ENCODE measurements around the gene GNG12.

Gene GNG12

DNA sequence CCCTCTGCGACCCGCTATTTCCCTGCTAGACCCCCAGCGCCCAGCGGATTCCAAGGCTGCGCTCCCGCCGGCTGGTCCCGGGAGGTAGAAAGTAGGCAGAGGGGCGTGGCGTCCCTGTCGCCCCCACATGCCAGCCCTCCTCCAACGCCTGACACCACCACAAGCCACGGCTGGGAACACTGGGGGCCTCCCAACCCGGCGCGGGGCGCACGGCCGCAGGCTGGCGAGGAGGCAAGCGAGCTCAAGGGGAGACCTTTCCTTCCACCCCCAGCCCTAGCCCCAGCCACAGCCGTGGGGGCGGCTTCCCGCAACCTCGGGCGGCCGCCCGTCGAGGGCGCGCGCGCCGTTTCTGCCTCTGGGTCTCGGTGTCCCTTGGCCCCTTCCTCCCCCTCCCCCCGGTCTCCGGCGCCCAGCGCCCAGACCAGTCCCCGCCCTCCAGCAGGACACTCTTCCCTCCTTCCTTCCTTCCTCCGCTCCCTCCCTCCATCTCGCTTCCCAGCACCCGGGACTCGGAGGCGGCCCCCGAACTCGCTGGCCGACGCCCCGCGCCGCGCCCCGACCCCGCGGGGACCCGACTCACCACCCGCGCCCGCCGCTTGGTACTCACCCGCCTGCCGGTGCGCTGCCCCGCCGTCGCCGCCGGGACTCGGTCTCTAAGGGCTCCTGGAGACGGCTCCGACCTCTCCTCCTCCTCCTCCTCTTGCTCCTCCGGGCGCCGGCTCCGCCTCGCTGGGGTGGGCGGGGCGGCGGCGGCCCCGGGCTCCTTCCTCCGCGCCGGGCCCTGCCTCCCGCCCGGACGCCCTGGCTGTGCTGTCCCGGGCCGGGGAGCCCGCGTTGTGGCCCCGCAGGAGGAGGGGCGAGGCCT, at the start of gene GNG12:
TSS of gene GNG12 (minus strand) at position 731 of the 865 bp plus-strand sequence. CDS start 125,781 bp downstream, outside the sequence.
- peak; percentile 86 for DNase-seq (ENCODE audit: low read depth)

DNA sequence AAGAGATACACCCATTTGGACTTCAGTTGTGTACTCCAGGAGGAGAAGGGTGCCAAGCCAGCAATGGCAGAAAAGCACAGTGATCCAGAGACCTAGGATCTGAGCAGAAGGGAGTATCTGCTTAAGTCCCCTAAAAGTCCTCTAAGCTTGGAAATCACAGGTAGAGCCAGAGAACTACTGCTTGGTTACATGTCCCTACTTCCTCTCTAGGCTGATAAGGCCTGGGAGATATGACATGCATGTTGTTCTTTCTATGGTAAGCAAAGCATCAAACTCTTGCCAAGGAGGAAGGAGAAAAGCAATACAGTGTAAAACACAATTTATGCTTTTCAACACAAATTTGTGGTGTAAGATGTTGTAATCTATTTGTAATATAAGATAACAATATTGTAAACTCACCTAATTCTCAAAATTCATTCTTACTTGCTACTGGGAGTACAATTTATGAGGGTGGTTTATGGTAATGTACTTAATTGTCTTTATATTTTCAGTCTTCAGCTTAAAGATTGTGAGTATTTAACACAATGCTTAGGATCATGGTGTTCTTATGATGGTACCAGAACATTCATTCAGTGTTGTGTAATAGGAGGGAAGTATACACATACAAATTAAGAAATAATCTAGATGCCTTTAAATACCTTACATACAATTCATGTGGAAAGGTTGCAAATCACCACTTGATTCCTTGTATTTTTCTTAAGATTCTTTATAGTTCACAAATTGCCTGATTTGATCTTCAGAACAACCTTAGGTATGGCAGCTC, 49.1 kb upstream of the GNG12 start:
- DNase-seq (ENCODE audit: low read depth): no peak

DNA sequence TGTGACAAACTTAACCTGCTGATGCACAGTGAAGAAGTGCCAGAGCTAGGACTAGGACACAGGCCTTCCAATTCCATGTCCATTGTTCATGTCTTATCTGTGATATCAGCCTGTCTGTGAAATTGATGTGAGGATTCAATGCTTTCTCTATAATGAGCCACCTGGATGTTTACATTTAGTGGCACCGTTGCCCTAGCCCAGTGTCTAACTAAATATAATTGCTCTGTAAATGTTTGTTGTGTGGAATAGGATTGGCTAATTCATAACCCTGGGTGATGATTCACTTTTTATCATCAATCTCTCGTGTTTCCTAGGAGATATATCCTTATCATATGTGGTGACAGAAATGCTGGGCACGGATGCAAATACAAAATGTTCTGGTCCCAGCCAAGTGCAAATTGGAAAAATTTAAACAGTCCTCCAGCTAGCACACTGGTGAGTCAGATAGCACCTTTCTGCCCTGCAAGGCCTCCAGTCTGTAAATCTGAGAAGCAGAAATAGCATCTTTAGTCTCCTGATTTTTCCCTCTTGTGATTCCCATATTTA, 46.9 kb upstream of the GNG12 start:
- peak; percentile 73 for DNase-seq (ENCODE audit: low read depth)

DNA sequence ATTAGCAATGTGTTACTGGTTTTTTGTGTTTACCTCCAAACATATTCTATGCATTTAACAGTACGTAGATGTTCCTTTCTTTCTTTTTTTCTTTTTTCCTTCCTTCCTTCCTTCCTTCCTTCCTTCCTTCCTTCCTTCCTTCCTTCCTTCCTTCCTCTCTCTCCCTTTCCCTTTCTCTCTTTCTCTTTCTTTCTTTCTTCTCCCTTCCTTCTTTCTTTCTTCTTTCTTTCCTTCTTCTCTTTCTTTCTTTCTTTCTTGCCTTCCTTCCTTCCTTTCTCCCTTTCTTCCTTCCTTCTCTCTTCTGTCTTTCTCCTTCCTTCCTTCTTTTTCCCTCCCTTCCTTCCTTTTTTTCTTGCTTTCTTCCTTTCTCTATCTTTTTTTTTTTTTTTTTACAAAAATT, 46.2 kb upstream of the GNG12 start:
- DNase-seq (ENCODE audit: low read depth): no peak

DNA sequence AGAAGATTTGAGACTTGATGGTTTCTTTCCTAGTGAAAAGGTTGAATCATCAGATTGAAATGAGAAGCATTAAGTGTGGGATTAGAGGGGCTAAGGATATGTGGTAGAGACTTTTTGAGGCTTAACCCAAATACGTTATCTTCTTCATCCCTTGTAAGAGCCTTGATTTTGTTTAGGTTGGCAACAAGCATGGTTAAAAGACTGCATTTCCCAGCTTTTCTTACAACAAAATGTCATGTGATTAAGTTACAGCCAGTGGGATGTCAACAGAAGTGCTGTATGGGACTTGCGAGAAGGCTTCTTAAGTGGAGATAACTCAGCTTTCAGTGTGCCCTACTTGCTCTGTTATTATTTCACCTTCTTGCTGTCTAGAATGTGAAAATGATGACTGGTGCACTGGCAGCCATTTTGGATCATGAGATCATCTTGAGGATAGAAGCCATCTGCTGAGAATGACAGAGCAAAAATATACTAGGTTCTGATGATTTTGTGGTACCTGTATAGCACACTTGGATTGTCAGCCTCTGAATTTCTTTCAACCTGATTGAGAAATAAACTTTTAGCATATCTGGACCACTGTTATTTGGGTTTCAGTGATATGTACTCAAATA, 41.3 kb upstream of the GNG12 start:
- DNase-seq (ENCODE audit: low read depth): no peak

DNA sequence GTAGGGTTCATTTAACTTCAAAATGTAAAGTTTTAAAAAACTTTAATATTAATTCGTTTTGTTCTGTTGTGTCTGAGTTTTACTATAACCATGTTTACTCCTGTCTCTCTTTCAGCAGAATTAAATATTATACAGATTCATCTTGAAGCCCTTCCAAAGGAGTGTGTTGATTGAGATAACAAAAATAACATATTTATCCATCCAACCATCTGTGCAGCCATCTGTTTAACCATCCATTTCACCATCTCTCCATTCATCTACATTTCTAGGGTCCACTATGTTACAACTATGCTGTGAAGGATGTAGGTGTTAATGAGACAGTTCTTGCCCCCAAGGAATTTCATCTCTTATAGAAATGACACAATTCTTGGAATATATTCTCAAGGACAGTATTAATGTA, 36.0 kb upstream of the GNG12 start:
- no peak for DNase-seq (ENCODE audit: low read depth)

DNA sequence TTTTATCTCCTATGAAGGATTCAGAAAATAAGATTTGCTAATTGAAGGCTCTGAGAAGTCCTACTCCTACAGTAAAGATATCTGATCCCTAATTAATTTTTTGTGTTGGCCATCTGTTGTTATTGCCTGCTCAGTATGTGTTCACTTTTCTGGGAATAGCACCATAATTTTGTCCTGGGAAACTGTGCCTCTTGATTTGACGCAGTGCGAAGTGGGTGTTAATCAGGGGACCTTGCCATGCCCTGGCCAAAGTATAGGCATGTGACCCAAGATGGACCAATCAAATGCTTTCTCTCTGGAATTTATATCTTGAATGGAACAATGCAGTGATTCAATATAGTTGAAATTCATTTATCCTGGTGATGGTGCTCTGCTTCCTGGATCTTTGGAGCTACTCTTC, 30.4 kb upstream of the GNG12 start:
- DNase-seq (ENCODE audit: low read depth): no peak

DNA sequence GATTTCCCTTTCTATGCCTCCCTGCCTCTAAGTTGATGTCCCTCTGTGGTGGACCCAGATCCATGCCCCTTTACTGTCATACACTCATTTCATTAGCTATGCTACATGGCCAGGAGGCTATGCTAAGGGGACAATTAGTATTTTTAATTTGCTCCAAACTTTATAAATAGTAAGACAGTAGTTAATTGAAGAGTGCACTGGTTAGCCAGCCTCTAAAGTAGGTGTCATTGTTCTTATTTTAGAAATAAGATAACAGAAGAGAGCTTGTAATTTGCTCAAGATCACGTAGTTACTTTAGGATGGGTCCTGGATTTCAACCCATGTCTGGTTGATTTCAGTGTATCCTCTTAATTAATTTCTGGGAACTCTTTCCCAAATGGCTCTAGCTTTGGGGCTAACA, 29.4 kb upstream of the GNG12 start:
- DNase-seq (ENCODE audit: low read depth): no peak

DNA sequence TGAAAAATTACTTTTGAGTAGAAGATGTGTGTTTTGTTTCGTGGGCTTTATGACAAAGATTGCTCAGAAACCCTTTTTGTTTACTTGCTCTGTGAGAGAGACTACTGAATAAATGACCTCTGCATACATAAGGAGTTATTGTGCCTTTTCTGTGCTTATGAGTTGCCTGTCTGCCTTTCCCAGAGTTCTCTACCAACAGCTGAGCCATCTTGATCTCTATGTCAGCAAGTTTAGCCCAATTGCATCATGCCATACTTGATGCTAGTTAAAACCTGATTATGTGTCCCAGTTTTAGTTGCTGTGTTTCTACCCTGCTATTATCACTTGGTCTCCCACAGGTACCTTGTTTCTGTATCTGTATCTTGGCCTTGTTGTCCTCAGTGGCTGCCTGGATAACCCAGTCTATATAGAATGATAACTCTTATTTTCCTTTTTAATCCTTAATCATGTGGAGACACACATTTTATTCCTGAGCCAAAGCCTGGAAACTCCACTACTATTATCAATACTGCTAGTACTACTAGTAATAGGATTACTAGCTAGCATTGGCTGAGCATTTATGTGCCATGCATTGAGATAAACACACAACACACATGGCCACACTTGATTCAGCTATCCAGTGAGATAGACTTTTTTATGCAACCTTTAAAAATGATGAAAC, 28.7 kb upstream of the GNG12 start:
- no peak for DNase-seq (ENCODE audit: low read depth)

DNA sequence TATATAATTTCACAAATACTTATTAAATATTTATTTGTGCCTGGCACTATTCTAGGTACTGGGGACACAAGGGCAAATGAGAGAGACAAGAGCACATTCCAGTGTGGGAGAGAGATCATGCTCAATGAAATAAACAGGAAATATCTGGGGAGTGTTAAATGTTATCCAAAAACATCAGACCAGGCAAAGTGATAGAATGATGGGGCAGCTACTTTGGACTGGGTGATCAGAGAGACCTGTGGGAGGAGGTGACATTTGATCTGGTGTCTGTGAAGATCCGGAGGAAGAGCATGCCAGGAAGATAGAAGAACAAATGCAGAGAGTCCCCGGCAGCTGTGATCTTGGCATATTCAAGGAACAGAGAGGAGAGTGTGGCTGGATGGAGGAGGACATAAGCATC, 27.5 kb upstream of the GNG12 start:
- no peak for DNase-seq (ENCODE audit: low read depth)

DNA sequence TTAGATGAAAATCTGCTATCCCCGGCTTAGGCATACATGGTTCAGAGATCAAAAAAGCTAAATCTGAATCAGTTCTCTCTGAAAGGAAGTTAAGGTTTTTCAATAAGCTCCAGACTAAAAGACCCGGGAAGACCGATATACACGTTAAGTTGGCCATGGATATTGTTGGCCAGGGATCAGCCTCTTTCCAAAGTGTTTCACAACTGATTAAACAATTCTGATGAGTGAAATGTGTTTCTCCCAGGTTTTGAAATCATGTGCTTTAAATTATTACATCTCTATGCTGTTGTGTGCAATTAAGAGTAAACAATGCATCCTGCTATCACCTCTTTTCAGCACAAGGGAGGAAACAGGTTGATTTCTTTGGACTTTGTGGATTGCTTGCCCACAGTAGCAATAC, 23.7 kb upstream of the GNG12 start:
- DNase-seq (ENCODE audit: low read depth): no peak

DNA sequence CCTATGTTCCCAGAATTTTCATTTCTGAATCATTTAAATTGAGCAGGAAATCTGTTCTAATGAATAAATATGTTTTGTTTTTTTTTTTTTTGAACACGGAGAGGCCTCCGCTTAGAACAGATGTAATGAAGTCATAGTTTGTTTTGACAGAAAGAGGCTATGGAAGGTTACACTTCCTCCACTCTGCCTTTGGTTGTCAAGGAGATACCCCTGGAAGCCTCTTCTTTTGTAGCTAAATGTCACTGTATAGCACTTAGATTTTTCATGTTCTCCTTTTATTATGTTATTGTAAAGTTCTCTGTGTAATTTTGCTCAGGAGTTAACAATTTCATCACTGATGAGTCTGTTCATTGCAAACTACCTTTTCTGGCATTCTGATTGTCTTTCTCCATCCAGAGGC, 22.7 kb upstream of the GNG12 start:
- no peak for DNase-seq (ENCODE audit: low read depth)

DNA sequence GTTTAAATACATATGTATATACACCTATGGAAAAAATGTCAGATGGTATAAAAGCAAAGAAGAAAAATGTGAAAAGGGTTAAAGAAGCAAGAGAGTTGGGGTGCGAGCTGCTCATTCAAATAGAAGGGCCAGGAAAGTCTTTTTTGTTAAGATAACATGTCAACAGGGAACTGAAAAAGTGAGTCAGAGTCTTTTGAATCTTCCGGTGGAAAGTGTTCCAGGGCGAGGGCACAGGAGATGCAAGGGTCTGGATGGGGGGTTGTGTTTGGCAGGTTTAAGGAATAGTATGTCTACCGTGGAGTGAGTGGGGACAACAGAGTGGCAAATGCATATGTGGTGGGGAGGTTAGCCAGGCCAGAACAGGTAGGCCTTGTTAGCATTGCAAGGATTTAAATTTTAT, 22.2 kb upstream of the GNG12 start:
- DNase-seq (ENCODE audit: low read depth): no peak

DNA sequence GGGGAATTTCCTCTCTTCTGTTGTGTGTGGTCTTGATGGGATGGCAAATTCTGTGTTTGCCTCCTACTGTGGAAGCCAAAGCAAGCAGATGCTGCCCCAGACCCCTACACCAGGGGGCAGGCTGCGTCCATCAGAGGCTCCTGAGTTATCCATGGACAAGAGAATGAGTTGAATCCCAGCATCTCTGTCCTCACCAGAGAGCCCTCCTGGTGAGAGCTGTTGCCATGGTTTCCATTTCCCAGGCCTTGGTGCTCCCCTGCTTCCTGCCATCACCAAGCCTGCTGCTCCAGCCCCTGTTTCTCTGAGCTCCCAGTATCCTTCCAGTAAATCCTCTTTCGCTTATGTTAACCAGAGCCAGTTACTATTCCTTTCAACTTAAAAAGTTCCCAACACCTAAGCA, 20.4 kb upstream of the GNG12 start:
- DNase-seq (ENCODE audit: low read depth): peak; percentile 85

DNA sequence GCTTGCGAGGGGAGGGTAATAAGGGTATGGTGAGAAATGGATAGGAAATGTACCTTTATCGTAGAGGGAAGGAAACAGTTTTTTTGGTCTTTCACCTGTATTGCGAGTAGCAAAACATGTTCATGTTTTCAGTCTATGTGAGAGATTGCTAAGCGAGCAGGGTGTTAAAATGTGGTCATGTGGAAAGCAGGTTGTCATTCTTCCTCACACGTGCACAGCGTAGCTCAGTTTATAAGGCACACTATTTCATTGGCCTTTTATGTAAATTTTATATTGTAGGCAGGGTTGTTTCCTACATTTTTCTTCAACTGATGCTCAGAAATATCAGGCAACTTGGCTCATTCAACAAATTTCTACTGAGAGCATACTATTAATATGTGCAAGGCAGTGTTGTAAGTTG, 18.5 kb upstream of the GNG12 start:
- DNase-seq (ENCODE audit: low read depth): no peak

DNA sequence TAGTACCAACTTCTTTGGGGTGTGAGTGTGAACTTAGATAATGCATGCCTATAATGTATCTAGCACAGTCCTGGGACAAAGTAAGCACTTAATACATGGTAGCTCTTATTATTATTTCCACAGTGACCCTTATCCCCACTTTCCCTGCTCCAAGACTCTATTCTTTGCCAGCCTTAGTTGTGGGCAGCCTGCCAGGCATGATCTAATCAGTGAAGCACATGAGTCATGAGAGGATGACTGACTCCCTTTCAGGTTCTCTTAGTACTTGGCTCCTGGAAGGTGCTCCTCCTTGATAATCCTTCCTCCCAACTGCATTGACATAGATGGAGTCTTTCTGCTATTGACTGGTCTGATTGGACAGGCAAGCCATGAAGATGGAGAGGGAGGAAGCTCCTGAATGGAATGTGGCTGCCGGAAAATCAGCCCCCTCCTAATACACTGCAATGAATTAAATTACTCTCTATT, 17.4 kb upstream of the GNG12 start:
- DNase-seq (ENCODE audit: low read depth): peak; percentile 97

DNA sequence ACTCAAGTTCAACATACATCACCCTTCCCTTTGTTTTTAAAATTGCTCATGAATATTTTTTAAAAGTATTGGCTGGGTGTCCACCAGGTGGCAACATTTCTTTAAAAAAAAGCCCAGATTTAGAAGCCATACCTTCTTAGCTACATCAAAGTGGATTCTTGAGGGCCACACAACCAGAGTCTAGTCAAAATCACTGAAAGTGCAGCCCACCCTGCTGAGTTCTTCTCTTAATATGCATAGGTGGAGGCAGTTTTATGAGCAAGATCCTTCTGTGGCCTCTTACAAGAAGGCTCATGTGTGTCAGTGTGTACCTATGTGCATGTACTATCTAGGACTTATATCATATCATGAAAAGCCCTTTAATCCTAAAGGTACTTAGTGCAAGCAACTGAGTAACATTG, 16.9 kb upstream of the GNG12 start:
- peak; percentile 71 for DNase-seq (ENCODE audit: low read depth)

DNA sequence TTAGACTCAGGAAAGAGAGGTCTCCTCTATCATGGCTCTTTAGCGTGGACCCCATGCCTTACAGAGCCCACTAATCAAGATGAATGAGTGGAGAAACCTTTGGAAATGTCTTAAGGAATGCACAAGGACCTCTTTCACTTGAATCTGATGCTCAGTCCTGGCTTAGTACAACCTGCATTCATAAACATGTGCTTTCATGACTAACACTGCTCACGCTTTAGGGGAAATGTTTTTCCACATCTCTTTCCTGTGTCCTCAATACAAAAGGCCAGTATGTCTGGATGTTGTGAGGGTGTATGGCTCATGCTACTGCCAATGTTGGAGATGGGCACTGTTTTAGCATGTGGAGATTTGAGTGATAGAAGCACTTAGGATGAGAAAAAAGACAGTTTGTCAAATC, 14.2 kb upstream of the GNG12 start:
- DNase-seq (ENCODE audit: low read depth): peak; percentile 62

DNA sequence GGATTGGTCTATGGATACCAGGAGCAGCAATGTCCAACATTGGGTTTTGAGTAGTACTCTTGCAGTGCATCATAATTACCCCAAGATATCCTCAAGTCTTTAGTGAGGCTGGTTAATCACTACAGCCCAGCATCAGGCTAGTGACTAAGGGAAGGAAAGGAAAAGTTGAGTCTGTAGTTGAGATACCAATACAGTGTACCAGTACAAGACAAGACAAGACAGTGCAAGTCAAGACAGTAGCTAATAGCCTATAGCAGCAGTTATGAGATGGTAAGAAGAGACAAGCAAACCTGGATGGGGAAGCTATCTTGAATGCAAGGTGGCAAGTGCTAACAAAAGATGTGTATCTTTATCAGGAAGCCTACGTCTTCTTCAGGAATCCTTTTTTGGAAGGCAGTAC, 13.3 kb upstream of the GNG12 start:
- DNase-seq (ENCODE audit: low read depth): no peak

DNA sequence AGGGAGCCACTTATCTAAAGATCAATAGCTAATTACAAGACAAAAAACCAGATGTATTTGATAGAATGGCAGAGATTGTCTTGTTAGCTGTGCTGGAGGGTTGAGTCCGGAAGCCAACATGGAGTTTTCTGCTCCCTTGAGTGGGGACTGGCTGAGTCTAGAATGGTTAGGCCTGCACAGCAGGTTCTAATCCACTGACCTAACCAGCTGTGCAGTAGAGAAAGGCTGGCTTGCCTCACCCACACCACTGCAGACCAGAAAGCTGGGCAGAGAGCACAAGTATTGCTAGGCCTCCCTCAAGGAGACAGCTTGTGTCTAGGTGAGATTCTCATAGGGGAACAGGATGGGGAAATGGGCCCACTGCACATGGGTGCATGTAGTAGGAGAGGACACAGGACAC, 11.7 kb upstream of the GNG12 start:
- no peak for DNase-seq (ENCODE audit: low read depth)

DNA sequence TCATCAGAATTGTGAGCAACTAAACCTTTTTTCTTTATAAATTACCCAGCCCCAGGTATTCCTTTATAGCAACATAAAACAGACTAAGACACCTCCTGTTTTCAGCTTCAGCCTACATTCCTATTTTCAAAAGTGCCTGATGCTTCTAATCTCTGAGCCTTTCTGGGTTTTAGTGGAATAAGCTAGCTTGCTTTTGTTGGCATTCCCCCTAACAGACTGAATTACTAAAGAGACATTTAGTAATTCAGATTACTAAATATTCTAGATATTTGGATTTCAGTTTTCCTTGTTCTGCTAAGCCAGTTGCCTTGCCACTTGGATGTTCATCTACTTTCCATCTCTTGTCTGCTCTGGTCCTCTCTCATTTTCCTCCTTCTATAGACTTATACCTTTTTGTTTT, 10.5 kb upstream of the GNG12 start:
- no peak for DNase-seq (ENCODE audit: low read depth)

DNA sequence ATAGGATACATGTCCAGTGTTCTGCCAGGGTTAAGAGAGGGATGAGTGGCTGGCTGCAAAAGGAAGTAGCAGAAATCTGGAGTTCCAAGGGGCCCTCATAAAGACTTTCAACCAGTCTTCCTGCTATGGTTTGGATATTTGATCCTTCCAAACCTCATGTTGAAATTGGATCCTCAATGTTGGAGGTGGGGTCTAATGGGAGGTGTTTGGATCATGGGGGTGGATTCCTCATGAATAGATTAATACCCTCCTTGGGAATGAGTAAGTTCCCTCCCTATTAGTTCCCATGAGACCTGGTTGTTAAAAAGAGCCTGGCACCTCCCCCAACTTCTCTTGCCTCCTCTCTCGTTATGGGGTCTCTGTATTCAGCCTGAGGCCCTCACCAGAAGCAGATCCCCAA, 10.1 kb upstream of the GNG12 start:
- DNase-seq (ENCODE audit: low read depth): no peak
